ENCODE measurements around the gene MYBPC2.
"Not testable (repeated sequence)": the region's sequence is repeated elsewhere in the genome, so short reads cannot be mapped to it uniquely, and the experiment has no call there.

Gene MYBPC2

GRCh38 chr19:50387176-50387867 is 45.4 kb upstream of the MYBPC2 start:
- no peaks in the 10 kb centered on the region for H3K27me3 ChIP-seq (replicated peaks; ENCODE audit: control insufficient read depth, insufficient read depth, low read length)
- H3K4me3 ChIP-seq (replicated peaks; ENCODE audit: low read depth, low read length) = no peak overlapping the region
- peaks cover 11% of the 10 kb centered on the region for H3K36me3 ChIP-seq (ENCODE audit: control insufficient read depth, insufficient read depth, low read length)
- no peak for DNase-seq (ENCODE audit: extremely low read depth, insufficient read length)
- no peak for TF ChIP-seq CTCF (IDR thresholded peaks at IDR 0.05; ENCODE audit: insufficient read depth, low read length, poor library complexity, severe bottlenecking)

GRCh38 chr19:50387868-50388245 is 44.8 kb upstream of the MYBPC2 start:
- DNase-seq (ENCODE audit: extremely low read depth, insufficient read length) = no peak
- peaks cover 9% of the 10 kb centered on the region for H3K36me3 ChIP-seq (ENCODE audit: control insufficient read depth, insufficient read depth, low read length)
- no peak for TF ChIP-seq CTCF (IDR thresholded peaks at IDR 0.05; ENCODE audit: insufficient read depth, low read length, poor library complexity, severe bottlenecking)
- H3K27me3 ChIP-seq (replicated peaks; ENCODE audit: control insufficient read depth, insufficient read depth, low read length) = no peaks in the 10 kb centered on the region
- H3K4me3 ChIP-seq (replicated peaks; ENCODE audit: low read depth, low read length) = no peak overlapping the region

- H3K4me3 ChIP-seq (replicated peaks; ENCODE audit: low read depth, low read length); DNase-seq (ENCODE audit: extremely low read depth, insufficient read length); H3K27me3 ChIP-seq (replicated peaks; ENCODE audit: control insufficient read depth, insufficient read depth, low read length): not testable (repeated sequence)
- H3K36me3 ChIP-seq (ENCODE audit: control insufficient read depth, insufficient read depth, low read length) = peaks cover 11% of the 10 kb centered on the region
Measured at GRCh38 chr19:50390295-50390694, 42.4 kb upstream of the MYBPC2 start.

- peaks cover 11% of the 10 kb centered on the region for H3K36me3 ChIP-seq (ENCODE audit: control insufficient read depth, insufficient read depth, low read length)
- DNase-seq (ENCODE audit: extremely low read depth, insufficient read length); H3K4me3 ChIP-seq (replicated peaks; ENCODE audit: low read depth, low read length); H3K27me3 ChIP-seq (replicated peaks; ENCODE audit: control insufficient read depth, insufficient read depth, low read length): not testable (repeated sequence)
Measured at GRCh38 chr19:50390952-50391351, 41.7 kb upstream of the MYBPC2 start.

- H3K36me3 ChIP-seq (ENCODE audit: control insufficient read depth, insufficient read depth, low read length) = 0 out of 2 replicates have a peak, but pooled peaks cover 2% of the 10 kb centered on the region
- no peak for DNase-seq (ENCODE audit: extremely low read depth, insufficient read length)
- no peak for TF ChIP-seq CTCF (IDR thresholded peaks at IDR 0.05; ENCODE audit: insufficient read depth, low read length, poor library complexity, severe bottlenecking)
- no peaks in the 10 kb centered on the region for H3K27me3 ChIP-seq (replicated peaks; ENCODE audit: control insufficient read depth, insufficient read depth, low read length)
- no peak overlapping the region for H3K4me3 ChIP-seq (replicated peaks; ENCODE audit: low read depth, low read length)
Measured at GRCh38 chr19:50392759-50393158, 39.9 kb upstream of the MYBPC2 start.

- DNase-seq (ENCODE audit: extremely low read depth, insufficient read length) = no peak
- no peak overlapping the region for H3K4me3 ChIP-seq (replicated peaks; ENCODE audit: low read depth, low read length)
- 0 out of 2 replicates have a peak, but pooled peaks cover 2% of the 10 kb centered on the region for H3K36me3 ChIP-seq (ENCODE audit: control insufficient read depth, insufficient read depth, low read length)
- TF ChIP-seq CTCF (IDR thresholded peaks at IDR 0.05; ENCODE audit: insufficient read depth, low read length, poor library complexity, severe bottlenecking) = no peak
- no peaks in the 10 kb centered on the region for H3K27me3 ChIP-seq (replicated peaks; ENCODE audit: control insufficient read depth, insufficient read depth, low read length)
Measured at GRCh38 chr19:50393589-50393988, 39.1 kb upstream of the MYBPC2 start.

- TF ChIP-seq CTCF (IDR thresholded peaks at IDR 0.05; ENCODE audit: insufficient read depth, low read length, poor library complexity, severe bottlenecking) = no peak
- H3K27me3 ChIP-seq (replicated peaks; ENCODE audit: control insufficient read depth, insufficient read depth, low read length) = no peaks in the 10 kb centered on the region
- peaks cover 5% of the 10 kb centered on the region; the same call in 1 of the 2 replicates for H3K36me3 ChIP-seq (ENCODE audit: control insufficient read depth, insufficient read depth, low read length)
- H3K4me3 ChIP-seq (replicated peaks; ENCODE audit: low read depth, low read length) = no peak overlapping the region
- no peak for DNase-seq (ENCODE audit: extremely low read depth, insufficient read length)
Measured at GRCh38 chr19:50394017-50394416, 38.7 kb upstream of the MYBPC2 start.
